WTC11 (cell line): ENCODE data around the gene TMEM120B.

ENCODE experiments used
- ESRRA ChIP-seq: sonication (generic); formaldehyde crosslinking; IDR thresholded peaks from 2 replicates; pipeline ENCODE4 v1.8.1; 2022; ENCODE audit warnings: mild to moderate bottlenecking, missing genetic modification reagents, borderline replicate concordance
- FOXK1 ChIP-seq: sonication (generic); formaldehyde crosslinking; IDR thresholded peaks from 2 replicates; pipeline ENCODE4 v1.8.0; 2022; ENCODE audit warnings: mild to moderate bottlenecking, moderate library complexity, missing genetic modification reagents
- JUN ChIP-seq: sonication (generic); formaldehyde crosslinking; IDR thresholded peaks from 2 replicates; pipeline ENCODE4 v1.8.0; 2023; ENCODE audit warnings: mild to moderate bottlenecking, missing genetic modification reagents

DNA sequence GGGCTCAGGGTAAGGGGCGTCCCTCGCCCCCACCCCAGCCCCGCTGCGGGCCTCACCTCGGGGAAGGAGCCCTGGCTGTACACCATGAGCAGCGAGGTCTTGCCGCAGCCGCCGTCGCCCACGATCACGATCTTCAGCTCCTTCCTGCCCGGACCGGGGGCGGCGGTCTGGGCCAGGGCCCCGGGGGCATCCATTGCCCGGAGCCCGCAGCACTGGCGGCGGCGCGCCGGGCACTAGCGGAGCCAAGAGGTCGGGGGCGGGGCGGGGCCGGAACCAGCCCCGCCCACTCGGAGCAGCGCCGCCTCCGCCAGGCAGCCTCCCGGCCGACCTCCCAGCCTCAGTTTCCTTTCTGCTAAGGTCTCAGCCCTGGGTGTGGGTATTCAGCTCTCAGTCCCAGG is 80.9 kb downstream of the TMEM120B start, which contains the start of gene RHOF:
- no peak for TF ChIP-seq JUN
- no peak for TF ChIP-seq ESRRA
- TF ChIP-seq FOXK1 (CRISPR knock-in tag): no peak
